NCI-H524 (cell line): ENCODE results near the gene OR4E1.
A peak's percentile ranks its signal among the peaks of the same experiment; 100 is the strongest.
"Not testable (repeated sequence)": the region's sequence is repeated elsewhere in the genome, so short reads cannot be mapped to it uniquely, and the experiment has no call there.

Source experiments
- DNase-seq, 2 experiments: peaks; one replicate each; lab custom pipeline; 2025; lab: John Stamatoyannopoulos, UW

OR4E1 gene

GRCh38 chr14:21673718-21674117 lies at the start of gene OR4E1:
Gene OR4E1, minus strand, starts transcription at chr14:21673818. Its CDS starts 2,883 bp downstream, at chr14:21670935.
- DNase-seq = no peak

- no peak for DNase-seq
Measured at GRCh38 chr14:21721504-21721903, 47.9 kb upstream of the OR4E1 start.

GRCh38 chr14:21719841-21720240 lies 46.2 kb upstream of the OR4E1 start:
- no peak for DNase-seq

- no peak for DNase-seq
Measured at GRCh38 chr14:21714318-21714929, 40.8 kb upstream of the OR4E1 start.

- DNase-seq = no peak
Measured at GRCh38 chr14:21712036-21712435, 38.4 kb upstream of the OR4E1 start.

GRCh38 chr14:21711360-21711961 lies 37.8 kb upstream of the OR4E1 start:
- peak; percentile 7 to 54 for DNase-seq

- no peak for DNase-seq
Measured at GRCh38 chr14:21704338-21704737, 30.7 kb upstream of the OR4E1 start.

- no peak for DNase-seq
Measured at GRCh38 chr14:21703357-21704326, 30.0 kb upstream of the OR4E1 start.

- no peak for DNase-seq
Measured at GRCh38 chr14:21702316-21702715, 28.7 kb upstream of the OR4E1 start.

GRCh38 chr14:21699551-21699950 lies 25.9 kb upstream of the OR4E1 start:
- no peak for DNase-seq

- DNase-seq = not testable (repeated sequence)
Measured at GRCh38 chr14:21698538-21698937, 24.9 kb upstream of the OR4E1 start.

- not testable (repeated sequence) for DNase-seq
Measured at GRCh38 chr14:21697662-21698061, 24.0 kb upstream of the OR4E1 start.

- no peak for DNase-seq
Measured at GRCh38 chr14:21694425-21694824, 20.8 kb upstream of the OR4E1 start.

GRCh38 chr14:21686468-21686867 lies 12.8 kb upstream of the OR4E1 start:
- no peak for DNase-seq

- DNase-seq = no peak
Measured at GRCh38 chr14:21680072-21680471, 6.5 kb upstream of the OR4E1 start.

GRCh38 chr14:21675566-21675965 lies 1.9 kb upstream of the OR4E1 start:
- no peak for DNase-seq

- no peak for DNase-seq
Measured at GRCh38 chr14:21672116-21672515, 1.5 kb downstream of the OR4E1 start.

- DNase-seq = no peak
Measured at GRCh38 chr14:21671371-21671770, 2.2 kb downstream of the OR4E1 start.

GRCh38 chr14:21669284-21669683 lies 4.3 kb downstream of the OR4E1 start:
- DNase-seq = no peak

- DNase-seq = no peak
Measured at GRCh38 chr14:21668377-21668776, 5.2 kb downstream of the OR4E1 start.

- no peak for DNase-seq
Measured at GRCh38 chr14:21656980-21657379, 16.6 kb downstream of the OR4E1 start.

GRCh38 chr14:21654215-21654614 lies 19.4 kb downstream of the OR4E1 start:
- no peak for DNase-seq
